SU-DHL-6 (cell line): ENCODE data around the gene GTPBP10.

Source experiments
- EZH2phosphoT487 ChIP-seq: fragments of 200-600 bp; sonication (generic), shearing (Covaris generic); conservative IDR thresholded peaks from 2 replicates; pipeline ENCODE4 v1.6.1; 2018; ENCODE audit warnings: mild to moderate bottlenecking, antibody characterized with exemption, low read length, moderate library complexity, mixed read lengths
- TF ChIP-seq, protein P1 (sequence below): fragments of 200-600 bp; sonication (generic); IDR thresholded peaks from one replicate; pipeline ENCODE4 v1.5.1; 2017; ENCODE audit warnings: antibody characterized with exemption, mild to moderate bottlenecking, low read length, moderate library complexity; ENCODE audit not compliant: insufficient read depth, poor library complexity, severe bottlenecking

DNA sequence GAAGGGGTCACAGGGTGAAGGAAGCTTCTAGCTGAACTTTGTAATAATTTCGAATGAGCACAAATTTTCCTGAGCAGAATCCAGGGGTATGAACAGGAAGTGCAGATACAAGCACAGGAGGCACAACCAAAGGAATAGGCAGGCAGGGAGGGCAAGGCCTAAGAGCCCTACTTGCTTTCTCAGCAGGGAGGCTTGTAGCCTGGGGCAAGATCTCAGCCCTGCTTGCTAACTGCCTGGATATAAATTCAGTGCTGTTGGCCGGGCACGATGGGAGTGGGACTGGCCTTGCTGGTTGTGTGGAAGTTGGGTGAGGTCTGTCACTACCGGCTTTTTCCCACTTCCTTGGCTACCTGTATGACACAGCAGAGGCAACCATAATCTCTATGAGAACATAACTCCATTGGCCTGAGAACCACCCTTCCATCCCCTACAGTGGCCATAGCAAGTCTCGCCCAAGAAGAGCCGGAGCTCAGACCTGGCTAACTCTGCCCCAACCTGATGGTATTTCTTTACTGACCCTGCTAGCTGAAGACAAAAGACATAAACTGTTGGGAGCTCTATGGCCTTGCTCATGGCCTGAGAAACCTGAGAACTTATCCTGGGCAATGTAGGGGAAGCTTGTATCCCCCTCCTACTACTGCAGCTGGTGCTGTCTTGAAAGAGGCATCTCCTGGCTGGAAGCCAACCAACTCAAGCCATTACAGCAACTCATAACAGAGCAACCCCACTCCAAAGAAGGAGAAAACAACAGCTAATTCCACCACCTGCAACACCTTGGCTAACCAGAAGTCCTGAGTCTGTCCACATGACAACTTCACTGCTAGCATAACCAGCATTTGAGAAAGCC, 84.3 kb downstream of the GTPBP10 start:
- TF ChIP-seq, protein P1, sequence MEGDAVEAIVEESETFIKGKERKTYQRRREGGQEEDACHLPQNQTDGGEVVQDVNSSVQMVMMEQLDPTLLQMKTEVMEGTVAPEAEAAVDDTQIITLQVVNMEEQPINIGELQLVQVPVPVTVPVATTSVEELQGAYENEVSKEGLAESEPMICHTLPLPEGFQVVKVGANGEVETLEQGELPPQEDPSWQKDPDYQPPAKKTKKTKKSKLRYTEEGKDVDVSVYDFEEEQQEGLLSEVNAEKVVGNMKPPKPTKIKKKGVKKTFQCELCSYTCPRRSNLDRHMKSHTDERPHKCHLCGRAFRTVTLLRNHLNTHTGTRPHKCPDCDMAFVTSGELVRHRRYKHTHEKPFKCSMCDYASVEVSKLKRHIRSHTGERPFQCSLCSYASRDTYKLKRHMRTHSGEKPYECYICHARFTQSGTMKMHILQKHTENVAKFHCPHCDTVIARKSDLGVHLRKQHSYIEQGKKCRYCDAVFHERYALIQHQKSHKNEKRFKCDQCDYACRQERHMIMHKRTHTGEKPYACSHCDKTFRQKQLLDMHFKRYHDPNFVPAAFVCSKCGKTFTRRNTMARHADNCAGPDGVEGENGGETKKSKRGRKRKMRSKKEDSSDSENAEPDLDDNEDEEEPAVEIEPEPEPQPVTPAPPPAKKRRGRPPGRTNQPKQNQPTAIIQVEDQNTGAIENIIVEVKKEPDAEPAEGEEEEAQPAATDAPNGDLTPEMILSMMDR: no peak
- TF ChIP-seq EZH2phosphoT487: no peak
